K562 (cell line): ENCODE measurements around the gene SMOC2. TPM values are rescaled to one million over a fixed set of nuclear protein-coding genes. Genes with fewer than 3 reads are reported as not detected.

Experiments used
- ATAC-seq: fragments of 200-7000 bp; cut with Tn5 transposase; 3 replicates; pipeline ENCODE4 v1.9.1; 2020; ENCODE audit warnings: moderate library complexity
- BruUV-seq: library from RNA; stranded (reverse); fragments of 400-500 nt; replicated peaks from 2 replicates; lab custom pipeline; 2021; lab: Mats Ljungman, UMichigan
- CTCF ChIA-PET: fragments of 300-600 bp; formaldehyde crosslinking; extraction: SDS; loops from one replicate; lab custom pipeline; 2021; ENCODE audit warnings: low intra/inter-chr PET ratio; lab: Yijun Ruan, JAX
- POLR2A ChIA-PET: fragments of 300-600, 350-650 bp; sonication (Branson Sonifier 250); formaldehyde crosslinking; extraction: SDS; loops from one replicate; lab custom pipeline; 2021; ENCODE audit warnings: antibody characterized with exemption, inconsistent platforms; lab: Yijun Ruan, JAX
- DNase-seq, 4 experiments: peaks; one replicate each; pipeline versions ENCODE4 v3.0.0 to v3.0.0-alpha.2; 2011 to 2018; ENCODE audit warnings: low spot score in 3 of 4, mixed read lengths in 3 of 4; ENCODE audit errors: extremely low read depth in 1 of 4
- FAIRE-seq: peaks from 2 replicates; lab custom pipeline; 2011; peaks lifted over from hg19 to GRCh38; lab: Jason Lieb, UNC
- H2AFZ ChIP-seq: 2 replicates; pipeline ENCODE4 v1.6.0; 2011; ENCODE audit warnings: low read depth, low read length, control low read depth, inconsistent platforms
- H3K27ac ChIP-seq: fragments of 200-600 bp; 3 replicates; pipeline ENCODE4 v1.8.0; 2011; ENCODE audit warnings: low read depth, mild to moderate bottlenecking, control low read depth, inconsistent platforms, low read length, moderate library complexity, mixed read lengths; ENCODE audit errors: extremely low read depth
- H3K27me3 ChIP-seq, 2 experiments: fragments of 300-600 bp in 1 of 2; 2 replicates in 1 of 2; 3 replicates in 1 of 2; pipeline versions ENCODE4 v1.6.0 to v1.8.0; 2011; ENCODE audit warnings: inconsistent platforms in 2 of 2, low read length in 2 of 2, mild to moderate bottlenecking in 1 of 2, mixed read lengths in 1 of 2, moderate library complexity in 1 of 2; ENCODE audit not compliant: control insufficient read depth in 2 of 2, insufficient read depth in 2 of 2
- H3K36me3 ChIP-seq: fragments of 300-600 bp; 3 replicates; pipeline ENCODE4 v1.8.0; 2011; ENCODE audit warnings: mild to moderate bottlenecking, low read length, inconsistent platforms; ENCODE audit not compliant: control insufficient read depth, insufficient read depth
- H3K4me1 ChIP-seq, 2 experiments: fragments of 200-600 bp in 1 of 2; replicated peaks in 1 of 2; 2 replicates in 1 of 2; 3 replicates in 1 of 2; pipeline versions ENCODE4 v1.5.1 to v1.8.0; 2011; ENCODE audit warnings: inconsistent platforms in 2 of 2, low read length in 2 of 2, mild to moderate bottlenecking in 1 of 2, mixed read lengths in 1 of 2, moderate library complexity in 1 of 2; ENCODE audit not compliant: control insufficient read depth in 2 of 2, insufficient read depth in 2 of 2
- H3K4me2 ChIP-seq: 2 replicates; pipeline ENCODE4 v1.6.1; 2011; ENCODE audit warnings: low read length, control low read depth, inconsistent platforms, mixed read lengths; ENCODE audit not compliant: insufficient read depth
- H3K4me3 ChIP-seq: fragments of 200-600 bp; sonication (generic), shearing (Covaris generic); 2 replicates; pipeline ENCODE4 v1.5.1; 2016; ENCODE audit warnings: control low read depth, inconsistent platforms
- H3K79me2 ChIP-seq: fragments of 200-600 bp; 3 replicates; pipeline ENCODE4 v1.8.0; 2011; ENCODE audit warnings: low read length, inconsistent platforms; ENCODE audit not compliant: control insufficient read depth, insufficient read depth
- H3K9ac ChIP-seq, 2 experiments: 2 replicates each; pipeline versions ENCODE4 v1.6.0 to v1.6.1; 2011; ENCODE audit warnings: low read depth in 2 of 2, low read length in 2 of 2, control low read depth in 1 of 2, inconsistent platforms in 1 of 2, mild to moderate bottlenecking in 1 of 2, mixed read lengths in 1 of 2; ENCODE audit not compliant: insufficient read depth in 1 of 2
- H3K9me1 ChIP-seq: one replicate; pipeline ENCODE4 v1.6.0; 2011; ENCODE audit warnings: inconsistent platforms, mild to moderate bottlenecking, low read length, moderate library complexity; ENCODE audit not compliant: control insufficient read depth, insufficient read depth
- H3K9me3 ChIP-seq: replicated peaks from 2 replicates; pipeline ENCODE4 v1.5.1; 2011; ENCODE audit warnings: low read depth, low read length, inconsistent platforms; ENCODE audit not compliant: control insufficient read depth, insufficient read depth
- H4K20me1 ChIP-seq: replicated peaks from 2 replicates; pipeline ENCODE4 v1.6.1; 2011; ENCODE audit warnings: low read length, inconsistent platforms, mixed read lengths; ENCODE audit not compliant: control insufficient read depth, insufficient read depth
- ARID2 ChIP-seq: fragments of 450-650 bp; IDR thresholded peaks from 2 replicates; pipeline ENCODE4 v1.6.1; 2017; ENCODE audit warnings: antibody characterized with exemption, mild to moderate bottlenecking
- HSF4 ChIP-seq: fragments of 250-450 bp; sonication (Bioruptor Pico); IDR thresholded peaks from 2 replicates; pipeline ENCODE4 v2.1.2; 2022; ENCODE audit warnings: mild to moderate bottlenecking, moderate library complexity, borderline replicate concordance
- JUN ChIP-seq, 2 experiments: sonication (generic) in 1 of 2; formaldehyde crosslinking in 1 of 2; IDR thresholded peaks; 2 replicates each; pipeline versions ENCODE4 v1.6.1 to v1.8.0; 2012 to 2022; ENCODE audit warnings: borderline replicate concordance in 2 of 2, mild to moderate bottlenecking in 2 of 2, improper control_type of control experiment in 1 of 2, low read depth in 1 of 2, low read length in 1 of 2, missing genetic modification reagents in 1 of 2
- KLF1 ChIP-seq: fragments of 450-650 bp; IDR thresholded peaks from 2 replicates; pipeline ENCODE4 v1.6.1; 2016; ENCODE audit warnings: missing genetic modification characterization, missing compliant biosample characterization
- MTF1 ChIP-seq: fragments of 250-450 bp; sonication (Bioruptor Pico); IDR thresholded peaks from 2 replicates; pipeline ENCODE4 v1.9.0; 2021; ENCODE audit warnings: moderate library complexity, mild to moderate bottlenecking, inconsistent platforms, borderline replicate concordance
- POU5F1 ChIP-seq: fragments of 150-350 bp; IDR thresholded peaks from 2 replicates; pipeline ENCODE4 v1.6.1; 2014; ENCODE audit warnings: borderline replicate concordance, low read length, low read depth, mild to moderate bottlenecking; ENCODE audit not compliant: partially characterized antibody
- RNF2 ChIP-seq: sonication (generic); IDR thresholded peaks from 2 replicates; pipeline ENCODE4 v1.6.1; 2016
- SP1 ChIP-seq: sonication (generic); formaldehyde crosslinking; IDR thresholded peaks from 2 replicates; pipeline ENCODE4 v1.8.1; 2022; ENCODE audit warnings: mild to moderate bottlenecking, missing genetic modification reagents
- ZKSCAN1 ChIP-seq: fragments of 150-350 bp; IDR thresholded peaks from 2 replicates; pipeline ENCODE4 v1.6.1; 2016; ENCODE audit warnings: low read depth, low read length
- ZNF239 ChIP-seq: fragments of 250-450 bp; sonication (Bioruptor Pico); IDR thresholded peaks from 2 replicates; pipeline ENCODE4 v1.4.0; 2020; ENCODE audit warnings: mild to moderate bottlenecking
- ZNF445 ChIP-seq: fragments of 250-450 bp; sonication (Bioruptor Pico); IDR thresholded peaks from 2 replicates; pipeline ENCODE4 v1.4.0; 2020; ENCODE audit warnings: low read depth, mild to moderate bottlenecking, moderate library complexity
- ZNF586 ChIP-seq: fragments of 450-650 bp; formaldehyde crosslinking; conservative IDR thresholded peaks from 2 replicates; pipeline ENCODE4 v1.4.0; 2020; ENCODE audit warnings: mild to moderate bottlenecking, moderate library complexity
- WGBS: fragments of 100-300 bp; shearing (Covaris generic); methylation state at CpG from one replicate; pipeline ENCODE4 v1.1.6; 2016; ENCODE audit warnings: low coverage, mixed read lengths; ENCODE audit not compliant: insufficient coverage; ENCODE audit errors: missing lambda C conversion rate; 5-methylcytosine and 5-hydroxymethylcytosine counted together
- in situ Hi-C: fragments of 300-500 bp; cut with MboI; formaldehyde crosslinking; loops from 4 replicates; pipeline ENCODE4 v1.15.0; 2018; ENCODE audit warnings: inconsistent platforms, mixed read lengths
- intact Hi-C: fragments of 100-400 bp; cut with micrococcal nuclease; formaldehyde crosslinking; loops from 2 replicates; pipeline ENCODE4 v1.14.2; 2022
- polyA plus RNA-seq, 8 experiments: library from polyadenylated mRNA; depleted of rRNA in 4 of 8; stranded (reverse) in 5 of 8; unstranded in 3 of 8; fragments of >200 nt; fragmentation: Nextera tagmentation in 2 of 8; fragmentation: Illumina TruSeq in 1 of 8; extraction: Ambion mirVana in 2 of 8; extraction: Trizol in 1 of 8; gene quantifications; 2 replicates each; pipeline versions ENCODE4 v1.2.1 to v1.2.3, GENCODE V29; 2011 to 2014; ENCODE audit warnings: inconsistent platforms in 1 of 8, missing spikeins in 1 of 8
- total RNA-seq, 7 experiments: library from RNA; depleted of rRNA in 6 of 7; stranded (reverse); fragments of >200 nt in 6 of 7; fragmentation: Illumina TruSeq in 2 of 7; extraction: Trizol in 2 of 7; gene quantifications; 2 replicates each; pipeline versions ENCODE4 v1.2.1 to v1.2.3, GENCODE V29; 2011 to 2021; ENCODE audit warnings: low replicate concordance in 1 of 7
- TF ChIP-seq, protein P1 (sequence below): fragments of 450-650 bp; IDR thresholded peaks from 2 replicates; pipeline ENCODE4 v1.6.1; 2018; ENCODE audit not compliant: partially characterized antibody

SMOC2 gene
- total and polyA plus RNA-seq, 9 of the 15 experiments (the other 6 are each of a cell fraction or from before 2014, with no cell fraction given), result 0.45 to 2.3 (median 1.1) TPM

DNA sequence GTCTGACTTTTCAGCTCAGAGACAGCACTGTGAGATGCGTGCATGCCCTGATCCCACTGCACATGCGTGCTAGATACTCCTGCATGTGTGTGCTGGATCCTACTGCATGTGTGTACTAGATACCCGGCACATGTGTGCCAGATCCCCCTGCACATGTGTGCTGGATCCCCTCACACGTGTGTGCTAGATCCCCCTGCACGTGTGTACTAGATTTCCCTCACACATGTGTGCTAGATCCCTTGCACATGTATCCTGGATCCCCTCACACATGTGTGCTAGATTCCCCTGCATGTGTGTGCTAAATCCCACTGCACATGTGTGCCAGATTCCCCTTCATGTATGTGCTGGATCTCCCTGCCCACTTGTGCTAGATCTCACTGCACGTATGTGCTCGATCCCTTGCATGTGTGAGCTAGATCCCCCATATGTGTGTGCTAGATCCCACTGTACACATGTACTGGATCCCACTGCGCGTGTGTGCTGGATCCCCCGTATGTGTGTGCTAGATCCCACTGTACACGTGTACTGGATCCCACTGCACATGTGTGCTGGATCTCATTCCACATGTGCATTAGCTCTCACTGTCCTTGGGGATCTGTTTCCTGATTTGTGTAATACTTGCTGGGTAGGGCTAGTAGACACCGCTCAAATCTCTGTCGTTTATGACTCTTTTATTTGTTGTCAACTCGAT lies 214.6 kb downstream of the SMOC2 start (continued):
- TF ChIP-seq, protein P1, sequence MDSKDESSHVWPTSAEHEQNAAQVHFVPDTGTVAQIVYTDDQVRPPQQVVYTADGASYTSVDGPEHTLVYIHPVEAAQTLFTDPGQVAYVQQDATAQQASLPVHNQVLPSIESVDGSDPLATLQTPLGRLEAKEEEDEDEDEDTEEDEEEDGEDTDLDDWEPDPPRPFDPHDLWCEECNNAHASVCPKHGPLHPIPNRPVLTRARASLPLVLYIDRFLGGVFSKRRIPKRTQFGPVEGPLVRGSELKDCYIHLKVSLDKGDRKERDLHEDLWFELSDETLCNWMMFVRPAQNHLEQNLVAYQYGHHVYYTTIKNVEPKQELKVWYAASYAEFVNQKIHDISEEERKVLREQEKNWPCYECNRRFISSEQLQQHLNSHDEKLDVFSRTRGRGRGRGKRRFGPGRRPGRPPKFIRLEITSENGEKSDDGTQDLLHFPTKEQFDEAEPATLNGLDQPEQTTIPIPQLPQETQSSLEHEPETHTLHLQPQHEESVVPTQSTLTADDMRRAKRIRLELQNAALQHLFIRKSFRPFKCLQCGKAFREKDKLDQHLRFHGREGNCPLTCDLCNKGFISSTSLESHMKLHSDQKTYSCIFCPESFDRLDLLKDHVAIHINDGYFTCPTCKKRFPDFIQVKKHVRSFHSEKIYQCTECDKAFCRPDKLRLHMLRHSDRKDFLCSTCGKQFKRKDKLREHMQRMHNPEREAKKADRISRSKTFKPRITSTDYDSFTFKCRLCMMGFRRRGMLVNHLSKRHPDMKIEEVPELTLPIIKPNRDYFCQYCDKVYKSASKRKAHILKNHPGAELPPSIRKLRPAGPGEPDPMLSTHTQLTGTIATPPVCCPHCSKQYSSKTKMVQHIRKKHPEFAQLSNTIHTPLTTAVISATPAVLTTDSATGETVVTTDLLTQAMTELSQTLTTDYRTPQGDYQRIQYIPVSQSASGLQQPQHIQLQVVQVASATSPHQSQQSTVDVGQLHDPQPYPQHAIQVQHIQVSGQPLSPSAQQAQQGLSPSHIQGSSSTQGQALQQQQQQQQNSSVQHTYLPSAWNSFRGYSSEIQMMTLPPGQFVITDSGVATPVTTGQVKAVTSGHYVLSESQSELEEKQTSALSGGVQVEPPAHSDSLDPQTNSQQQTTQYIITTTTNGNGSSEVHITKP, result no peak
- TF ChIP-seq ARID2 (no peak), RNF2 (no peak), ZNF239 (CRISPR knock-in tag) (no peak), MTF1 (CRISPR knock-in tag) (no peak)

DNA sequence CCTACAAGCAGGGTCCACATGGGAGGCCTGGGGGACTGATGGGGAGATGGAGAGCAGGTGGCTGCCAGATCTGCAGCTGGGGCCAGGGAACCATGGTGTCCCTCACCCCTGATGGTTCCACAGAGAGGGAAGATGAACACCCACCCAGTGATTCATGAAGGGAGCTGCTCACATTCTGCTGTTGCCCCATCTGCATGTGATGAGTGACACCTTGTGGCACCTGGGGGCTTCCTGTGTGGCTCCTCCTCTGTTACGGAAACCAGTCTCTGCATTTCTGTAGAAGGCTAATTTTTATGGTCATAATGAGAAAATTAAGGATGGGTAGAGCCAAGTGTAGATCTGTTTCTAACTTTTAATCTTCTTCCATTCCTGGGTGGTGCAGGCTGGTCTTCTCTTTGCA lies 217.1 kb downstream of the SMOC2 start:
- H3K27ac ChIP-seq, result no peak overlapping the region
- no peaks in the 10 kb centered on the region for H3K36me3 ChIP-seq
- FAIRE-seq (no peak), DNase-seq (no peak), ATAC-seq (no peak)
- H3K27me3 ChIP-seq, result peaks cover 0 to 7% of the 10 kb centered on the region in 2 experiments; a peak in 1 of 5 replicates
- ChIA-PET CTCF (no interaction called here), POLR2A (no interaction called here)
- no peak overlapping the region for H3K4me3 ChIP-seq
- no peak overlapping the region for H3K4me2 ChIP-seq
- peaks cover 3% of the 10 kb centered on the region; the same call in 1 of the 2 replicates for H3K9me3 ChIP-seq
- no peaks in the 10 kb centered on the region for H3K79me2 ChIP-seq
- H2AFZ ChIP-seq, result no peak overlapping the region
- no TSS peak for BruUV-seq
- intact Hi-C loops, result no loop called here
- H3K9me1 ChIP-seq, result no peaks in the 10 kb centered on the region
- H4K20me1 ChIP-seq, result no peaks in the 10 kb centered on the region; the same call in 1 of the 2 replicates
- WGBS, result 24% methylated on average over 1 of the region's 1 CpG
- peaks cover 0 to 4% of the 10 kb centered on the region in 2 experiments; a peak in 1 of 5 replicates for H3K4me1 ChIP-seq
- TF ChIP-seq SP1 (no peak), ZNF445 (CRISPR knock-in tag) (no peak), HSF4 (CRISPR knock-in tag) (no peak), ZKSCAN1 (no peak), JUN (IDR thresholded peaks at IDR 0.05; ENCODE audit: borderline replicate concordance, low read depth, low read length) (no peak), JUN (CRISPR knock-in tag; IDR thresholded peaks at IDR 0.05; ENCODE audit: borderline replicate concordance) (no peak), ZNF586 (CRISPR knock-in tag) (no peak), KLF1 (tag) (no peak), POU5F1 (no peak)
- in situ Hi-C loops, result no loop called here
- H3K9ac ChIP-seq, result no peak overlapping the region
